Upper lobe of left lung (tissue), 4 donors: ENCODE measurements around the gene EXOC4.

Source experiments
- POLR2A ChIP-seq, 4 donors: fragments of 450-650 bp; IDR thresholded peaks; one replicate each; pipeline ENCODE4 v1.5.1; 2016 to 2017; ENCODE audit warnings: antibody characterized with exemption in 4 of 4, mild to moderate bottlenecking in 2 of 4
- POLR2AphosphoS5 ChIP-seq, 2 donors: sonication (generic); formaldehyde crosslinking; IDR thresholded peaks; one replicate each; pipeline ENCODE4 v1.5.1; 2017; ENCODE audit warnings: antibody characterized with exemption in 2 of 2
- TF ChIP-seq, protein P1 (sequence below), 6 experiments: fragments of 450-650 bp in 4 of 6; fragments of 200-600 bp in 2 of 6; sonication (generic) in 2 of 6; IDR thresholded peaks; one replicate each; pipeline ENCODE4 v1.5.1; 2016 to 2019; ENCODE audit warnings: antibody characterized with exemption in 6 of 6

DNA sequence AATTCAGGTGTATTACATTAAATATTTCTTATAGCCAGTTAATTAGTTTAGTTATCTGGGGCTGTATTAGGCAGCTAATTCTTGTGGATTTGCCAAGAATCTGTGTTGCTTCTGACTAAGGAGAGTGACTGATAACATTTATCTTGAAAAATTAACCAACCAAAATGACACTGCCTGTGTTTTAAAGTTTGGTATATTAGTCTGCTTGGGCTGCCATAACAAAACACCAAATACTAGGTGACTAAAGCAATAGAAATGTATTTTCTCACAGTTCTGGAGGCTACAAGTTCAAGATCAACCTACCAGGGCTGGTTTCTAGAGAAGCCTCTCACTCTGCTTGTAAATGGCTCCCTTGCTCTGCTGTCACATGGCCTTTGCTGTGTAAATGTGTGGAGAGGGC is 12.9 kb downstream of the EXOC4 start:
- TF ChIP-seq, protein P1, sequence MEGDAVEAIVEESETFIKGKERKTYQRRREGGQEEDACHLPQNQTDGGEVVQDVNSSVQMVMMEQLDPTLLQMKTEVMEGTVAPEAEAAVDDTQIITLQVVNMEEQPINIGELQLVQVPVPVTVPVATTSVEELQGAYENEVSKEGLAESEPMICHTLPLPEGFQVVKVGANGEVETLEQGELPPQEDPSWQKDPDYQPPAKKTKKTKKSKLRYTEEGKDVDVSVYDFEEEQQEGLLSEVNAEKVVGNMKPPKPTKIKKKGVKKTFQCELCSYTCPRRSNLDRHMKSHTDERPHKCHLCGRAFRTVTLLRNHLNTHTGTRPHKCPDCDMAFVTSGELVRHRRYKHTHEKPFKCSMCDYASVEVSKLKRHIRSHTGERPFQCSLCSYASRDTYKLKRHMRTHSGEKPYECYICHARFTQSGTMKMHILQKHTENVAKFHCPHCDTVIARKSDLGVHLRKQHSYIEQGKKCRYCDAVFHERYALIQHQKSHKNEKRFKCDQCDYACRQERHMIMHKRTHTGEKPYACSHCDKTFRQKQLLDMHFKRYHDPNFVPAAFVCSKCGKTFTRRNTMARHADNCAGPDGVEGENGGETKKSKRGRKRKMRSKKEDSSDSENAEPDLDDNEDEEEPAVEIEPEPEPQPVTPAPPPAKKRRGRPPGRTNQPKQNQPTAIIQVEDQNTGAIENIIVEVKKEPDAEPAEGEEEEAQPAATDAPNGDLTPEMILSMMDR (IDR thresholded peaks at IDR 0.05): no peak
- TF ChIP-seq POLR2AphosphoS5 (IDR thresholded peaks at IDR 0.05): no peak
- TF ChIP-seq POLR2A (IDR thresholded peaks at IDR 0.05): no peak
